UCSD-AML1 (cell line): ENCODE results near the gene CLK4.

Experiments used
- DNase-seq: peaks from one replicate; lab custom pipeline; 2025; ENCODE audit not compliant: unreplicated experiment; lab: John Stamatoyannopoulos, UW

Gene CLK4

DNA sequence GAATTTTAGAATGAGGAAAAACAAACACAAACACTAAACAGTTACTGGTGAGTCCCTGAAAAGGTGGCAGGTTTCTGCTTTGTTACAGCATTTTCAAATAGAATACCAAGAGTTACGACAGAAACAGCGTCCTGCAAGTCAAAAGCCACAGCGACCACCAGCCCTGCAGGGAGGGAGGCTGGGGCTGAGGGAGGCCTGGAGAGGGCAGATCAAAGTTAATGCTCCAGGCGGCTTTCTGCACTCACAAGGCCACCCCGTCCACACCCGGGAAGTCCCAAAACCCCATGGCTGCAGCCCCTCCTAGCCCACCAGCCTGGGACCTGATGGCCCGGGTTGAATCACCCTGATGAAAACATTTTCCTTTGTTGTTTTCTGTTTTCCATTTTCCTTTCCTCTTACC lies 65.9 kb downstream of the CLK4 start:
- DNase-seq = no peak

DNA sequence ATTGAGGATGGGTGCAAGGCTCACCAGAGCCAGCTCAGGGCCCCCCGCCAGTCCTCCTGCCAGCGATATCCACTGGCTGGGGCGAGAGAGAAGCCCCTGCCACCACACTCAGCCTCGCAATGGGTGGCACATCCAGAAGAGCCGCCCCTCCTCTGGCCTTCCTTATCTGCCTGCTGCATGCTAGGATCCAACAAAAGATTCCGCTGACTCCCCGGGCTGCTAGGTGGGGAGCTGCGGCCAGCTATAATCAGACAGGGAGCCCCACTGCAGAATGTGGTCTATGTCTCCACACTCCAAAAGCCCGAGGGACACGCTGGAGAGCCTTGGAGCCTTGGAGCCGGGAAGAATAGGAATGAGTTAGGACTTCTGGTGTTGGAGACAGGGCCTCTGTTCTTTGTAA lies 69.4 kb downstream of the CLK4 start:
- no peak for DNase-seq

DNA sequence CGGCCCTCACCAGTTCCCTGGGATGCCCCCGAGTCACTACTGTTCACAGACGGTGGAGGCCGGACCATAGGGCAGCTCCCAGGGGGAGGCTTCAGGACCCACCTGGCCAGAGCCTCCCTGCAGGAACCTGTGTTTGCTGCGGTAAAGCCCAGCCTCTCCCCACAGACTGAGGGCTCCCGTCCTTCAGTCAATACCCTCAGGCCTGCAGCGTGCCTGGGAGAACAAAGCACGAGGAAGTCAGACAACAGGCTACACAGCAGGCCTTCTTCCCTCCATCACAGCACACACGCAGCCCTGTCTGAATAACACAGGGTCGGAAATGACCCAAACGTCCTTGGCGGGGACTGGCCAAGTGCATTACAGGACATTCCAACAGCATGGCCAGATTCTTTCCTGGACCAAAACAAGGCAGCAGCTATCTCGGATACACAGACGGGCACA lies 71.1 kb downstream of the CLK4 start:
- no peak for DNase-seq

GRCh38 chr5:178555005-178555404 lies 71.8 kb downstream of the CLK4 start:
- DNase-seq = no peak

DNA sequence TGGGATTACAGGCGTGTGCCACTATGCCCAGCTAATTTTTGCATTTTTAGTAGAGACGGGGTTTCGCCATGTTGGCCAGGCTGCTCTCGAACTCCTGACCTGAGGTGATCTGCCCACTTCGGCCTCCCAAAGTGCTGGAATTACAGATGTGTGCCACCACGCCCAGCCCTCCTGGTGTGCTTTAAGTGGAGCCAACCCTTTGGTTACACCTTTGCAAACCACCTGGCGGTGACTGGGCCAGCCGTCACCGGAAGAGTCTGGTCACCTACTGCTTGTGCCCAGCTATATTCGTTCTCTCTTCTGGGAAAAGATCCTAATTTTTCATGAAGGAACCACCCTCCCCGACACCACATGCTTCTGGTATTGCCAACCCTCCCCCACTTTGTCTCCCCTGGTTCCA lies 72.5 kb downstream of the CLK4 start:
- no peak for DNase-seq

GRCh38 chr5:178553517-178553916 lies 73.3 kb downstream of the CLK4 start:
- DNase-seq = no peak
